ENCODE results near the gene TEX26.

Gene TEX26

DNA sequence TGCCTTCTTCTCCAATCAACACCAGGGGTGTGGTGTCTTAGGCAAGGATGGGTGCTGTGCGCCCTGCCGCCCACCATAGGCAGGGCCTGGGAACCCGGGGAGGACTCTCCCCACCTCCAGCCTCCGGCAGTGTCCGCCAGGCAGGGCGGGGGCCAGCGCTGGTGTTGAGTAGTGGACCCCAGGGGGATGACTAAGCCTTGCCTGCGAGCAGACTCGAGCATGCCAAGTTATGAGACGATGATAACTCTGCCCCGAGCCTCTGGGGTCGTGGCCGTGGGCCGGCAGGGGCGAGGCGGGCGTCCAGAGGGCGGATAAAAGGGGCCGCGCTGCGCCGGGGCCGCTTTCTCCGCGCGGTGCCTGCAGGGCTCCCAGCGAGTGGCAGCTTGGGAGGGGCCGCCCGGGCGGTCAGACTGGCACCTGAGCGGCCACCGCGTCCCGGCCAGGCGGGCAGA lies 26.5 kb upstream of the TEX26 start, which contains the start of gene MEDAG:
TSS of gene MEDAG (plus strand) at position 340 of the 452 bp plus-strand sequence. CDS start 245 bp downstream, outside the sequence.
- H3K4me3 ChIP-seq (ENCODE audit: low read depth, low read length): peak within 1 kb of the TSS; percentile 45
- H3K9ac ChIP-seq (ENCODE audit: low read depth, low read length): peak within 1 kb of the TSS; percentile 60

DNA sequence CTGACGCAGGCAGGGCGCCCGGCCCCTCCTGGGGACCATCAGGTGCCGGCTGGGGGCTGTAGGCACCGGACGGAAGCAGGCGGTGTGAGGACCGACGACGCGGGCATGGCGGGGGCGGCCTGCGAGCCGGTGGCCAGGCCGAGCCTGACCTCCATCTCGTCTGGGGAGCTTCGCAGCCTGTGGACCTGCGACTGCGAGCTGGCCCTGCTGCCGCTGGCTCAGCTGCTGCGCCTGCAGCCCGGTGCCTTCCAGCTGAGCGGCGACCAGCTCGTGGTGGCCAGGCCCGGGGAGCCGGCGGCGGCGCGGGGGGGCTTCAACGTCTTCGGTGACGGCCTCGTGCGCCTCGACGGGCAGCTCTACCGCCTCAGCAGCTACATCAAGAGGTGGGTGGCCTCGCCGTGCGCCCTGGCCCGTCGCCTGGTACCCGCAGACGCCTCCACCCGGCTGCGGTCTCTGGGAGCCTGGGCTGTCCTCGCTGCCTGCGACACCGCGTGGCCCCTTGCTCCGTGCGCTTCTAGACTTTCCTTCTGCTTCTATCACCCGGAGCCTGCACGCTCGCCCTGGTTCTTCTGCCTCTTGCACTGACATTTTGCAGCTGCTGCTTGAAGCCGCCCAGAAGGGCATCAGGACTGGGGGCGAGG lies 25.9 kb upstream of the TEX26 start:
- H3K9ac ChIP-seq (ENCODE audit: low read depth, low read length): peak overlapping the region; percentile 60
- H3K36me3 ChIP-seq (ENCODE audit: control insufficient read depth, insufficient read depth, low read length): no peaks in the 10 kb centered on the region
- H3K27me3 ChIP-seq (ENCODE audit: control insufficient read depth, insufficient read depth, low read length): peaks cover 50% of the 10 kb centered on the region
- no peaks in the 10 kb centered on the region for H3K4me1 ChIP-seq (ENCODE audit: control insufficient read depth, insufficient read depth, low read length)
- no peaks in the 10 kb centered on the region for H3K9me3 ChIP-seq (ENCODE audit: control insufficient read depth, insufficient read depth, low read length)
- peak overlapping the region; percentile 45 for H3K4me3 ChIP-seq (ENCODE audit: low read depth, low read length)

More for the DNA sequence above, 26.5 kb upstream of the TEX26 start, which contains the start of gene MEDAG:
- Histone ChIP-seq H3K36me3 (ENCODE audit: control insufficient read depth, insufficient read depth, low read length) (no peaks in the 10 kb centered on the region), H3K9me3 (ENCODE audit: control insufficient read depth, insufficient read depth, low read length) (no peaks in the 10 kb centered on the region), H3K27me3 (ENCODE audit: control insufficient read depth, insufficient read depth, low read length) (peaks cover 53% of the 10 kb centered on the region), H3K4me1 (ENCODE audit: control insufficient read depth, insufficient read depth, low read length) (no peaks in the 10 kb centered on the region)

DNA sequence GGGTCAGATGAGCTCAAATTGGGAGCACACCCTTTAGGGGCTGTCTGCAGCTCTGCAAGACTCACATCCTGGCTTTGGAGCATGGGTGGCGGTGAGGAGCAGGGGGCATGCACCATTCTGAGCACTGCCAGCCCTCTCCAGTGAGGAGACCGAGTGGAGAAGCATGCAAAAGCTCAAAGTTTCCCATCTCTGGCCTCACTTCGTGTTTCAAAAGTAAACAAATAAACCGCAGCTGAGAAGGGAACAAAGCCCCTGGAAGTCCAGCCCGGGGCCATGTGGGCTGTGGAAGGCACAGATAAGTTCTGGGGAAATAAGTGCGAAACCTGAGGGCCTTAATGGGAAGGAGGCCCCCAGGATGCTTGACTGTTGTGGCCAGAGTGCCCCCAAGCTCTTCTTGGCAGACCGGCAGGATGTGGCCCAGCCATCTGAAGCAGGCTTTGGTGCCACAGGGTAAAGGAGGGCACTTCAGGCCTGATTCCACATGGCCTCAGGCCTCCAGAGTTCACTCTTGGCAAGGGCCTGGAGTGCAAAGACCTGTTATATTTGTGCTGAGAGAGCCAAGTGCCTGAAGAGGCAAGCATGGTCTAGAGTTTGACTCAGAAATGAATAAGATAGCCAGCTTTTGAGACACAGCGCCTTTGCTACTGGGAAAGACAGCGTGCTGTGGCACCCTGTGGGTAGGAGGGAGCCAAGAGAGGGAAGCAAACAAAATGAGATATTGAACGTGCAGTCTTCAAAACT lies 25.2 kb upstream of the TEX26 start:
- Histone ChIP-seq H3K27me3 (ENCODE audit: control insufficient read depth, insufficient read depth, low read length) (peaks cover 50% of the 10 kb centered on the region), H3K4me3 (ENCODE audit: low read depth, low read length) (peak overlapping the region; percentile 45), H3K36me3 (ENCODE audit: control insufficient read depth, insufficient read depth, low read length) (no peaks in the 10 kb centered on the region), H3K9me3 (ENCODE audit: control insufficient read depth, insufficient read depth, low read length) (no peaks in the 10 kb centered on the region), H3K4me1 (ENCODE audit: control insufficient read depth, insufficient read depth, low read length) (no peaks in the 10 kb centered on the region), H3K9ac (ENCODE audit: low read depth, low read length) (no peak overlapping the region)

DNA sequence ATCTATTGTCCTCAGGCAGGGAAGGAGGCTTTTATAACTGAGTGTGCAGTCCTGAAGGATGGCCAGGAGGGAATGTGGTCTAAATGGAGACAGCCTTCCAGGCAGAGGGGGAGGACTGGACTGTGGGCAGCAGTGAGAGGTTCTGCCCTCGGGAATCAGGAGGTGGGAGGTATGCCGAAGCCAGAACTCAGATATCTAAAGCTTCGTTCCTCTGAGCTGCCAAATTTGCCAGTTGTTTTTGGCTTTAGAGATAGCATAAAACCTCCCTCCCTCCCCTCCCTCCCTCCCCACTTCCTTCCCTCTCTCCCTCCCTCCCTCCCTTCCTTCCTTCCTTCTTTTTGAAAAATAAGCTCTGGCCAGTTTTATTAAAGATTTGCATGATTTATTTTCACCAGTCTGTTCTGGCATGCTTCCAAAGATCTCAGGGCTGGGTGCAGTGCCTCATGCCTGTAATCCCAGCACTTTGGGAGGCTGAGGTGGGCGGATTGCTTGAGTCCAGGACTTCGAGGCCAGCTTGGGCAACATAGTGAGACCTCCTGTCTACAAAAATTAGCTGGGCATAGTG lies 24.0 kb upstream of the TEX26 start:
- Histone ChIP-seq H3K4me1 (ENCODE audit: control insufficient read depth, insufficient read depth, low read length) (no peaks in the 10 kb centered on the region), H3K9ac (ENCODE audit: low read depth, low read length) (no peak overlapping the region), H3K36me3 (ENCODE audit: control insufficient read depth, insufficient read depth, low read length) (no peaks in the 10 kb centered on the region), H3K9me3 (ENCODE audit: control insufficient read depth, insufficient read depth, low read length) (no peaks in the 10 kb centered on the region), H3K27me3 (ENCODE audit: control insufficient read depth, insufficient read depth, low read length) (peaks cover 47% of the 10 kb centered on the region), H3K4me3 (ENCODE audit: low read depth, low read length) (no peak overlapping the region)

DNA sequence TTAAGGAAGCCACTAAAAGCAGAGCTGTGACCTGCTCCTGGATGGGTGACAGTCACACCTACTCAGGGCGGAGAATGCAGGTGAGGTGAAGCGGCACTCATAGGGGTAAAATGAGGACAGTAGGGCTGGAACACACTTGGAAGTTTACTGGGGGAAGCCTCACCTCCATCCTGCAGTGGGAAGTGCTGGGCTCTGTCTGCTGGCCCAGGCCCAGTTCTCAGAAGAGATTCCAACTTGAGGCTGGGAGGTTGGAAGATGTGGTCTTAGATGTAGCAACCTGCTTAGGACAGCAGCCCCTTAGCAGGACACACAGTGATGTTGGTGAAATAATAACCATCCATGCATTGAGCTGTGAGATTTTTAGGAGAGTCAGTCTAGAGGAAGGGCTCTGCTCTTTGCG lies 21.8 kb upstream of the TEX26 start:
- Histone ChIP-seq H3K9me3 (ENCODE audit: control insufficient read depth, insufficient read depth, low read length) (no peaks in the 10 kb centered on the region), H3K4me3 (ENCODE audit: low read depth, low read length) (no peak overlapping the region), H3K36me3 (ENCODE audit: control insufficient read depth, insufficient read depth, low read length) (no peaks in the 10 kb centered on the region), H3K27me3 (ENCODE audit: control insufficient read depth, insufficient read depth, low read length) (peaks cover 26% of the 10 kb centered on the region), H3K9ac (ENCODE audit: low read depth, low read length) (no peak overlapping the region), H3K4me1 (ENCODE audit: control insufficient read depth, insufficient read depth, low read length) (no peaks in the 10 kb centered on the region)

DNA sequence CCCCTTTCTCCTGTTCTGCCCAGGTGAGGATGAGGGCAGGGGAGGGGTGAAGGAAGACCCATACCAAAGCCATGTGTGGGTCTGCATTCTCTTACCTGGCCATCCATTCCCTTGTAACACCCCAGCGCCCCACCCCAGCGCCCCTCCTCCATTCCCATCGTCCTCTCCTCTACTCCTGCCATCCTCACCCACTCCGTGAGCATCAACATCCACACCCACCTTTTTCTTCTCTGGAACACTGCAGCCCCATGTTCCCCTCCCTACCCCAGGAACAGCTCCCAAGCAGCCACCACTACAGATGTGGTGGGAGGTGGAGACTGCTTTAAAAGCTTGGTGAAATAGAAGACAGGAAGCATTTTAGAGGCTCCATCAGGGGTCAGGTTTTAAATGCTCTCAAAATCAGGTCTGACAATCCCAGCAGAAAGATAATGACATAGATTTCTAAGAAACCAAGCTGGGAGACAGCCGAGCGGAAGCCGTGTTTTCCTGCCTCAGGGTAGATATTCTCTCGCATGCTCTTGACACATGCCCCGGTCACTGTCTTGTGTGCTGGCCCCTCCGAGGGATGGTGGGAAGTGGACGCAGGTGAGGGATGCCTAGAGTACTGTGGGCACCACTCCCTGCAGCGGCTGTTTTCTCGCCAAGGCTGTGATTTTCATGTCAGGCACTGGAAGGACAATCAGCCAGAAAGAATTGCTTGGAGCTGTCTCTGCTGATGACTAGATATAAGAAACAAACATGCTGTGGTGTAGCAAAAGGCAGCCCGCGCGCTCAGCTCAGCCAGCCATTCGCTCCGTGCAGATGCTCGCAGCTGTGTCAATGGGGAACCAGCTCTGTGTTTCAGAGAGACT lies 16.5 kb upstream of the TEX26 start:
- H3K9me3 ChIP-seq (ENCODE audit: control insufficient read depth, insufficient read depth, low read length): no peaks in the 10 kb centered on the region
- H3K36me3 ChIP-seq (ENCODE audit: control insufficient read depth, insufficient read depth, low read length): no peaks in the 10 kb centered on the region
- no peaks in the 10 kb centered on the region for H3K27me3 ChIP-seq (ENCODE audit: control insufficient read depth, insufficient read depth, low read length)
- no peak overlapping the region for H3K9ac ChIP-seq (ENCODE audit: low read depth, low read length)
- no peak overlapping the region for H3K4me3 ChIP-seq (ENCODE audit: low read depth, low read length)
- H3K4me1 ChIP-seq (ENCODE audit: control insufficient read depth, insufficient read depth, low read length): no peaks in the 10 kb centered on the region

DNA sequence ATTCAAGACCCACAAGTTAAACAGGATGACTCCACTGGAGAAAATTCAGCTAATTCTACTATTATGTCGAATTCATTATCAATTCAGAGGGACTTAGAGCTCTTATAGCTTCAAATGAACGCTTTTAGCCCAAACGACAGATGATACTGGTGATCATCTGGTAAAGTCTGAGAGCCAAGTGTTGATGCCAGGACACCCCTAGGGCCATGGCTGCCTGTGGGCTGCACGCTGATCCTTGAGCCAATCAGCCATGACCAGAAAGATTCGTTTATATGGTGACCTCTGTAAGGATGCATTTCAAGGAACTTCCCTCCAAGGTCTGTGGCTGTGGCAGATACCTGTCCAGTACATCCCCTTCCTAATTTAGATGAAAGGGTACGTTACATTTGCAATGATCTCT lies 15.5 kb upstream of the TEX26 start:
- no peaks in the 10 kb centered on the region for H3K27me3 ChIP-seq (ENCODE audit: control insufficient read depth, insufficient read depth, low read length)
- no peak overlapping the region for H3K4me3 ChIP-seq (ENCODE audit: low read depth, low read length)
- no peaks in the 10 kb centered on the region for H3K9me3 ChIP-seq (ENCODE audit: control insufficient read depth, insufficient read depth, low read length)
- no peaks in the 10 kb centered on the region for H3K36me3 ChIP-seq (ENCODE audit: control insufficient read depth, insufficient read depth, low read length)
- no peak overlapping the region for H3K9ac ChIP-seq (ENCODE audit: low read depth, low read length)
- H3K4me1 ChIP-seq (ENCODE audit: control insufficient read depth, insufficient read depth, low read length): no peaks in the 10 kb centered on the region

DNA sequence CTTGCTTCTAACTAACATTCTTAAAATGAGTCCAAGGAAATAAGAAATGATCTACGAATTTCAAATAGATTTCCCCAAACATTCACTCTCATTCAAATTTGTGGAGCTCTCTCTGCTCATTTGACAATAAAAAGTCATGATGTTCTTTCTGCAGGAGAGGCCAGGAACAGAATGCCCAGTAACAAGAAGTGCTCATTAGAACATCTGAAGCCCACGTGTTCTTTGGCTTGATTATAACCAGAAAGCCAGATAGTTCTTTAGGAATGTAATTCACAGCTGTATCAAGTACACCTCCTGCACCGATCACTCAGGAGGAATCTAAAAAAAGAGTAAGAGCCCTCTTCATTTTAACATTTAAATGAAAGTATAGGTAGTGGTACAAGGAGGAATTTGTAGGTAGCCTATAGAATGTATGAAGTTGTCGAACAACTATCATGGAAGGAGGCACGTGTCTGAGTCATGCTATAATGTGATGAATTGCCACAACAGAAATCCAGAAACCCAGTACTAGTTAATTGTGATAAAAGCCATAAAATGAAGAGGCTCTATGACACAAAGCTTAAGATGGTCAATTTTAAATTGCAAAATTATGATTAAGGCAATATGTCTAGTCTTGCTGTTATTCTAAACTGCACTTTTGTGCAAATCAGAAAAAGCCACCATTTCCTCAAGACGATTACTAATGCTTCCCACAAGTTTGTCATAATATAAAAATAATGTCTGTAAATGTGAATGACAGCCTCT lies 13.6 kb upstream of the TEX26 start:
- Histone ChIP-seq H3K9me3 (ENCODE audit: control insufficient read depth, insufficient read depth, low read length) (no peaks in the 10 kb centered on the region), H3K9ac (ENCODE audit: low read depth, low read length) (no peak overlapping the region), H3K36me3 (ENCODE audit: control insufficient read depth, insufficient read depth, low read length) (no peaks in the 10 kb centered on the region), H3K4me1 (ENCODE audit: control insufficient read depth, insufficient read depth, low read length) (no peaks in the 10 kb centered on the region), H3K4me3 (ENCODE audit: low read depth, low read length) (no peak overlapping the region), H3K27me3 (ENCODE audit: control insufficient read depth, insufficient read depth, low read length) (no peaks in the 10 kb centered on the region)

DNA sequence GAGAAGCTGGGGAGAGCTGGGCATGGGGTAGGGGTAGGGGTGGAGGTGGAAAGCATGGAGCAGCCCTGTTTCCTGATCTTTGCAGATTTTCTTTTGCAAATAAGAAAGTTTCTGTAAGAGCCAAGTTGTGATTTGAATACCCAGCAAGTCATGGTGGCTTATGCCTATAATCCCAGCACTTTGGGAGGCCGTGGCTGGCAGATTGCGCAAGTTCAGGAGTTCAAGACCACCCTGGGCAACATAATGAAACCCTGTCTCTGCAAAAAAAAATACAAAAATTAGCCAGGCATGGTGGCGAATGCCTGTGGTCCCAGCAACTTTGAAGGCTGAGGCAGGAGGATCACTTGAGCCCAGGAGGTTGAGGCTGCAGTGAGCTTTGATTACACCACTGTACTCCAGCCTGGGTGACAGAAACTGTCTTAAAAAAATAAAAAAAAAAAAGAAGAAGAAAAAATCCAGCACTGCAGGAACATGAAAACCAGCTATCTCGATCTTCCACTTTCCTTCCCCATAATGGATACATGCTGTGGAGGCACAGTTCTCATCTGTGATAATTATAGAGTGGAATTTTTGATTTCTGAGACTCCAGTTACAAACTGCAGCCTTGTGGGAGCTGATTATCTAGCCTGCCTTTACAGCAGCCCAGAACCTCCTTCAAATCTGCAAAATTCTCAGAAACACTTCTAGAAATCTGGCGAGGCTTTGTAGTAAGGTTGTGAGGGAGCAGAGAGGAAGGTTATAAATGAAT lies 12.1 kb upstream of the TEX26 start:
- Histone ChIP-seq H3K9ac (ENCODE audit: low read depth, low read length) (no peak overlapping the region), H3K36me3 (ENCODE audit: control insufficient read depth, insufficient read depth, low read length) (no peaks in the 10 kb centered on the region), H3K4me3 (ENCODE audit: low read depth, low read length) (no peak overlapping the region), H3K27me3 (ENCODE audit: control insufficient read depth, insufficient read depth, low read length) (no peaks in the 10 kb centered on the region), H3K9me3 (ENCODE audit: control insufficient read depth, insufficient read depth, low read length) (no peaks in the 10 kb centered on the region), H3K4me1 (ENCODE audit: control insufficient read depth, insufficient read depth, low read length) (no peaks in the 10 kb centered on the region)

DNA sequence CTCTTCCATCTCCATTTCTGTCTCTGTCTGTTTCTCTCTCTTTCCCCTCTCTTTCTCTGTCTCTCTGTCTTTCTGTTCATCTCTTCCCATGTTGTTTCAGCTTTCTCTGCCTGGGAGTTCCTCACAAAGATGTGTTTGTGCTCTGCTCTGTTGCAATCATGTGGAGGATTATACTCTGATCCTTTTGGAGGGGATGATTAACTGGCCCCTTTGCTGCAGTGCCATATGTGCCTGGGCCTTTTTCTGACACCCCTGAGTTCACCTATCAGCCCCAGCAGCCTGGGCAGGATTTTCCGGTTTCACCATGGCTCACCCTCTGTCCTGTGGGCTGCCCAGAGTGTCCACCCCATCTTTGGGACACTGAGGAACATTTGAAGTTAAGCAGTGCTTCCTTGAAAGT lies 9.0 kb upstream of the TEX26 start:
- Histone ChIP-seq H3K9me3 (ENCODE audit: control insufficient read depth, insufficient read depth, low read length) (no peaks in the 10 kb centered on the region), H3K27me3 (ENCODE audit: control insufficient read depth, insufficient read depth, low read length) (no peaks in the 10 kb centered on the region), H3K36me3 (ENCODE audit: control insufficient read depth, insufficient read depth, low read length) (no peaks in the 10 kb centered on the region), H3K4me1 (ENCODE audit: control insufficient read depth, insufficient read depth, low read length) (no peaks in the 10 kb centered on the region), H3K9ac (ENCODE audit: low read depth, low read length) (no peak overlapping the region), H3K4me3 (ENCODE audit: low read depth, low read length) (no peak overlapping the region)

Data from iPS-15b (cell line).